ENCODE data around the gene EVC. TPM values are rescaled to one million over a fixed set of nuclear protein-coding genes. Genes with fewer than 3 reads are reported as not detected.

Gene EVC
- total RNA-seq, 1 experiment from 2014 or later, result 17.3 TPM

DNA sequence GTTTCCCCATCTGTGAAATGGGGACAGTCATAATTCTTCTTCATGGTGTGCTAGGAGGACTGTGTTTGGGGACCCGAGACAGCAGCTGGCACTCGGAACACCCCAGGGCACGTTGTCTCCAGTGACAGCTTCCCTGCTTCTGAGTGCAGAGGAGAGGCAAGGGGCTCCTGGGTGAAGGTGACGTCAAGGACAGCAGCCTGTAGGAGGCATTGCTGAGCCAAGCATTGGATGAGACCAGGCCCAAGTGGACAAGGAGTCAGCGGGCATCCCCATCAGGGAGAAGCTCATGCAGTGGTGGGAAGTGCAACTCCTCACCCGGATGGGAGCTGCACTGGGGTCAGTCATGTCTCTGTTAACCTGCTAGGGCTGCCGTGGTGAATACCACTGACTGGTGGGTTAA is 46.1 kb downstream of the EVC start:
- no TSS peak for BruUV-seq (replicated peaks)
- Histone ChIP-seq H3K27me3 (replicated peaks; ENCODE audit: insufficient read depth, low read depth, low read length, poor library complexity) (no peaks in the 10 kb centered on the region), H3K27ac (ENCODE audit: low read depth, low read length, poor library complexity, severe bottlenecking) (no peak overlapping the region), H3K36me3 (ENCODE audit: insufficient read depth, low read length, poor library complexity, severe bottlenecking) (peaks cover 12% of the 10 kb centered on the region), H3K4me3 (ENCODE audit: low read depth, low read length, poor library complexity, severe bottlenecking) (no peak overlapping the region), H3K9me3 (ENCODE audit: low read depth, low read length, poor library complexity, severe bottlenecking) (no peaks in the 10 kb centered on the region), H3K4me1 (ENCODE audit: insufficient read depth, low read length, poor library complexity, severe bottlenecking) (peaks cover 4% of the 10 kb centered on the region)
- TF ChIP-seq, protein P1, sequence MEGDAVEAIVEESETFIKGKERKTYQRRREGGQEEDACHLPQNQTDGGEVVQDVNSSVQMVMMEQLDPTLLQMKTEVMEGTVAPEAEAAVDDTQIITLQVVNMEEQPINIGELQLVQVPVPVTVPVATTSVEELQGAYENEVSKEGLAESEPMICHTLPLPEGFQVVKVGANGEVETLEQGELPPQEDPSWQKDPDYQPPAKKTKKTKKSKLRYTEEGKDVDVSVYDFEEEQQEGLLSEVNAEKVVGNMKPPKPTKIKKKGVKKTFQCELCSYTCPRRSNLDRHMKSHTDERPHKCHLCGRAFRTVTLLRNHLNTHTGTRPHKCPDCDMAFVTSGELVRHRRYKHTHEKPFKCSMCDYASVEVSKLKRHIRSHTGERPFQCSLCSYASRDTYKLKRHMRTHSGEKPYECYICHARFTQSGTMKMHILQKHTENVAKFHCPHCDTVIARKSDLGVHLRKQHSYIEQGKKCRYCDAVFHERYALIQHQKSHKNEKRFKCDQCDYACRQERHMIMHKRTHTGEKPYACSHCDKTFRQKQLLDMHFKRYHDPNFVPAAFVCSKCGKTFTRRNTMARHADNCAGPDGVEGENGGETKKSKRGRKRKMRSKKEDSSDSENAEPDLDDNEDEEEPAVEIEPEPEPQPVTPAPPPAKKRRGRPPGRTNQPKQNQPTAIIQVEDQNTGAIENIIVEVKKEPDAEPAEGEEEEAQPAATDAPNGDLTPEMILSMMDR (conservative IDR thresholded peaks at IDR 0.05; ENCODE audit: low read depth, low read length), result no peak
- TF ChIP-seq EZH2 (IDR thresholded peaks at IDR 0.05; ENCODE audit: borderline replicate concordance, low read depth, low read length, poor library complexity, severe bottlenecking), result no peak
- CTCF ChIA-PET, result no interaction called here
- DNase-seq (ENCODE audit: low spot score), result no peak
- POLR2A ChIA-PET (ENCODE audit: low non-redundant PET), result no interaction called here
- intact Hi-C loops (cut with micrococcal nuclease; ENCODE audit: unreplicated experiment), result no loop called here

DNA sequence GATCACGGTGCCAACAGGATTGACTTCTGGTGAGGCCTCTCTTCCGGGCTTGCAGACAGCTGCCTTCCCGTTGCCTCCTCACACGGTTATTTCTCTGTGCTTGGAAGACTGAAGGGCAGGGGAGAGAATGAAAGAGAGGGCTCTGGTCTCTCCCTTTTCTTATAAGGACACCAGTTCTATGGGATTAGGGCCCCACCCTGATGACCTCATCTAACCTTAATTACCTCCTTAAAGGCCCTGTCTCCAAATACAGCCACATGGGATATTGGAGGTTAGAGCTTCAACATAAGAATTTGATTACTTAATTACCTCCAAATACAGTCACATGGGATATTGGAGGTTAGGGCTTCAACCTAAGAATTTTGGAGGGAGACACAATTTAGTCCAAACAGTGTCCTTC is 46.5 kb downstream of the EVC start:
- ChIA-PET POLR2A (ENCODE audit: low non-redundant PET) (no interaction called here), CTCF (no interaction called here)
- no peak overlapping the region for H3K4me3 ChIP-seq (ENCODE audit: low read depth, low read length, poor library complexity, severe bottlenecking)
- no peaks in the 10 kb centered on the region for H3K4me1 ChIP-seq (ENCODE audit: insufficient read depth, low read length, poor library complexity, severe bottlenecking)
- H3K27me3 ChIP-seq (replicated peaks; ENCODE audit: insufficient read depth, low read depth, low read length, poor library complexity), result no peaks in the 10 kb centered on the region
- H3K36me3 ChIP-seq (ENCODE audit: insufficient read depth, low read length, poor library complexity, severe bottlenecking), result peaks cover 12% of the 10 kb centered on the region
- H3K9me3 ChIP-seq (ENCODE audit: low read depth, low read length, poor library complexity, severe bottlenecking), result no peaks in the 10 kb centered on the region
- no TSS peak for BruUV-seq (replicated peaks)
- TF ChIP-seq, protein P1 (conservative IDR thresholded peaks at IDR 0.05; ENCODE audit: low read depth, low read length), result no peak
- TF ChIP-seq EZH2 (IDR thresholded peaks at IDR 0.05; ENCODE audit: borderline replicate concordance, low read depth, low read length, poor library complexity, severe bottlenecking), result no peak
- no peak for DNase-seq (ENCODE audit: low spot score)
- intact Hi-C loops (cut with micrococcal nuclease; ENCODE audit: unreplicated experiment), result no loop called here
- no peak overlapping the region for H3K27ac ChIP-seq (ENCODE audit: low read depth, low read length, poor library complexity, severe bottlenecking)

DNA sequence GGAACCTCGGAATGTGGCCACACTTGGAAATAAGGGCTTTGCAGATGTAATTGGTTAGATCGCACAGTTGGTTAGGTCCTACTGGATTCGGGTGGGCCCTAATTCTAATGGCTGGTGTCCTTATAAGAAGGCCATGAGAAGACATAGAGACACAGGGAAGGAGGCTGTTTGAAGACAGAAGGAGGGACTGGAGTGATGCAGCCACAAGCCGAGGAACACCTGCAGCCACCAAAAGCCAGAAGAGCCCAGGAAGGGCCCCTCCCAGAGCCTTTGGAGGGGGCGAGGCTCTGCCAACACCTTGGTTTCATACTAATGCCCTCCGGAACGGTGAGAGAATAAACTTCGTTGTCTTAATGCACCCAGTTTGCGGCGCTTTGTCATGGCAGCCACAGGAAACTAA is 47.0 kb downstream of the EVC start:
- TF ChIP-seq, protein P1 (conservative IDR thresholded peaks at IDR 0.05; ENCODE audit: low read depth, low read length), result no peak
- TF ChIP-seq EZH2 (IDR thresholded peaks at IDR 0.05; ENCODE audit: borderline replicate concordance, low read depth, low read length, poor library complexity, severe bottlenecking), result no peak
- H3K27ac ChIP-seq (ENCODE audit: low read depth, low read length, poor library complexity, severe bottlenecking), result no peak overlapping the region
- no peak overlapping the region for H3K4me3 ChIP-seq (ENCODE audit: low read depth, low read length, poor library complexity, severe bottlenecking)
- CTCF ChIA-PET, result no interaction called here
- no peaks in the 10 kb centered on the region for H3K9me3 ChIP-seq (ENCODE audit: low read depth, low read length, poor library complexity, severe bottlenecking)
- POLR2A ChIA-PET (ENCODE audit: low non-redundant PET), result no interaction called here
- H3K36me3 ChIP-seq (ENCODE audit: insufficient read depth, low read length, poor library complexity, severe bottlenecking), result peaks cover 10% of the 10 kb centered on the region
- no peaks in the 10 kb centered on the region for H3K4me1 ChIP-seq (ENCODE audit: insufficient read depth, low read length, poor library complexity, severe bottlenecking)
- DNase-seq (ENCODE audit: low spot score), result no peak
- no peaks in the 10 kb centered on the region for H3K27me3 ChIP-seq (replicated peaks; ENCODE audit: insufficient read depth, low read depth, low read length, poor library complexity)
- no TSS peak for BruUV-seq (replicated peaks)
- intact Hi-C loops (cut with micrococcal nuclease; ENCODE audit: unreplicated experiment), result no loop called here
